Measurements from ENCODE around the gene PLEKHG4B. TPM values are rescaled to one million over a fixed set of nuclear protein-coding genes. Genes with fewer than 3 reads are reported as not detected.
"Not testable (repeated sequence)": the region's sequence is repeated elsewhere in the genome, so short reads cannot be mapped to it uniquely, and the experiment has no call there.

The PLEKHG4B gene
- total and polyA plus RNA-seq, 7 donors, result 0.01 TPM; not detected in 6

DNA sequence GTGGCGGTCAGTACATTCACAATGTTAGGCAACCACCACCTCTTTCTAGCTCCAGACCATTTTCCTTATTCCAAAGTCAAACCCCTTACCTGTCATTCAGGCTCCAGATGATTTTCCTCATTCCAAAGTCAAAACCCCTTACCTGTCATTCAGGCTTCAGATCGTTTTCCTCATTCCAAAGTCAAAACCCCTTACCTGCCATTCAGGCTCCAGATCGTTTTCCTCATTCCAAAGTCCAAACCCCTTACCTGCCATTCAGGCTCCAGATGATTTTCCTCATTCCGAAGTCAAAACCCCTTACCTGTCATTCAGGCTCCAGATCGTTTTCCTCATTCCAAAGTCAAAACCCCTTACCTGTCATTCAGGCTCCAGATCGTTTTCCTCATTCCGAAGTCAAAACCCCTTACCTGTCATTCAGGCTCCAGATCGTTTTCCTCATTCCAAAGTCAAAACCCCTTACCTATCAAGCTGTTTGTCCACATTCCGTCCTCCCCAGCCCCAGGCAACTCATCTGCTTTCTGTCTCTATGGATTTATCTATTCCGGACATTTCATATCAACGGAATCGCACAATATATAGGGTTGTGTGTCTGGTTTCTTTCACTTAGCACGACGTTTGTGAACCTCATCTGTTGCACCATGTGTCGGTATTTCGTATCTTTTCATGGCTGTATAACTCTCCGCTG, 5.2 kb downstream of the PLEKHG4B start:
- no peak for TF ChIP-seq CTCF (IDR thresholded peaks at IDR 0.05)

GRCh38 chr5:99815-100214, 7.8 kb downstream of the PLEKHG4B start:
- Histone ChIP-seq H3K27me3 (ENCODE audit: insufficient read depth in 3 of 3, low read length in 2 of 3) (peaks cover 6 to 48% (median 6%) of the 10 kb centered on the region in 3 donors), H3K4me1 (no peaks in the 10 kb centered on the region), H3K4me3 (no peak overlapping the region), H3K9me3 (no peaks in the 10 kb centered on the region), H3K27ac (no peak overlapping the region), H3K36me3 (ENCODE audit: insufficient read depth in 1 of 2, low read depth in 1 of 2) (no peaks in the 10 kb centered on the region)
- WGBS, 3 donors, result 41 to 48% (median 46%) methylated on average over 3 of the region's 3 CpGs
- TF ChIP-seq CTCF (IDR thresholded peaks at IDR 0.05), result no peak
- intact Hi-C loops (cut with DNase I), result no loop called here
- ATAC-seq, result no peak
- no peak for DNase-seq

More for the DNA sequence above, 5.2 kb downstream of the PLEKHG4B start:
- no peak overlapping the region for H3K4me3 ChIP-seq
- no peaks in the 10 kb centered on the region for H3K9me3 ChIP-seq
- DNase-seq (no peak), ATAC-seq (no peak)
- intact Hi-C loops (cut with DNase I), result no loop called here
- H3K36me3 ChIP-seq (ENCODE audit: insufficient read depth in 1 of 2, low read depth in 1 of 2), result no peaks in the 10 kb centered on the region
- WGBS, 3 donors, result 77 to 88% (median 86%) methylated on average over 17 of the region's 17 CpGs
- H3K27me3 ChIP-seq (ENCODE audit: insufficient read depth in 3 of 3, low read length in 2 of 3), result peaks cover 6 to 60% (median 15%) of the 10 kb centered on the region in 3 donors
- no peak overlapping the region for H3K27ac ChIP-seq
- no peaks in the 10 kb centered on the region for H3K4me1 ChIP-seq

GRCh38 chr5:102411-103043, 10.6 kb downstream of the PLEKHG4B start:
- Histone ChIP-seq H3K4me3 (no peak overlapping the region), H3K27ac (no peak overlapping the region), H3K9me3 (no peaks in the 10 kb centered on the region), H3K4me1 (no peaks in the 10 kb centered on the region), H3K27me3 (ENCODE audit: insufficient read depth in 3 of 3, low read length in 2 of 3) (peaks cover 6 to 43% (median 8%) of the 10 kb centered on the region in 3 donors), H3K36me3 (ENCODE audit: insufficient read depth in 1 of 2, low read depth in 1 of 2) (no peaks in the 10 kb centered on the region)
- no peak for TF ChIP-seq CTCF (IDR thresholded peaks at IDR 0.05)
- ATAC-seq, result no peak
- 49 to 50% (median 50%) methylated on average over 15 of the region's 15 CpGs for WGBS, 3 donors
- no peak for DNase-seq
- intact Hi-C loops (cut with DNase I), result no loop called here

GRCh38 chr5:104106-104505, 12.1 kb downstream of the PLEKHG4B start:
- DNase-seq; ATAC-seq; H3K4me1 ChIP-seq; H3K36me3 ChIP-seq (ENCODE audit: insufficient read depth in 1 of 2, low read depth in 1 of 2); H3K27ac ChIP-seq; H3K9me3 ChIP-seq; H3K4me3 ChIP-seq; intact Hi-C loops (cut with DNase I): not testable (repeated sequence)
- WGBS, 3 donors, result 42 to 64% (median 51%) methylated on average over 7 to 9 of the region's 9 CpGs
- peaks cover 6 to 33% (median 8%) of the 10 kb centered on the region in 3 donors for H3K27me3 ChIP-seq (ENCODE audit: insufficient read depth in 3 of 3, low read length in 2 of 3)

- ATAC-seq (no peak), DNase-seq (no peak)
- WGBS, 3 donors, result 67 to 76% (median 71%) methylated on average over 6 of the region's 6 CpGs
- no peak overlapping the region for H3K27ac ChIP-seq
- intact Hi-C loops (cut with DNase I), result no loop called here
- H3K27me3 ChIP-seq (ENCODE audit: insufficient read depth in 3 of 3, low read length in 2 of 3), result peaks cover 1 to 26% (median 8%) of the 10 kb centered on the region in 3 donors
- H3K4me1 ChIP-seq, result no peaks in the 10 kb centered on the region
- no peak overlapping the region for H3K4me3 ChIP-seq
- H3K9me3 ChIP-seq, result no peaks in the 10 kb centered on the region
- H3K36me3 ChIP-seq (ENCODE audit: insufficient read depth in 1 of 2, low read depth in 1 of 2), result no peaks in the 10 kb centered on the region
- no peak for TF ChIP-seq CTCF (IDR thresholded peaks at IDR 0.05)
These were observed 12.9 kb downstream of the PLEKHG4B start for GRCh38 chr5:104778-105296.
